Activated CD4-positive, alpha-beta T cell treated with anti-CD3 and anti-CD28 coated beads, Interleukin-2, Interleukin-4, amounts not matched to agents 100 ng/mL and 50 ng/mL, durations not matched to agents 16 hours and 8 hours (primary cell): Measurements from ENCODE around the gene IFNL3.
"Not testable (repeated sequence)": the region's sequence is repeated elsewhere in the genome, so short reads cannot be mapped to it uniquely, and the experiment has no call there.

Experiments used
- DNase-seq: peaks from one replicate; pipeline ENCODE4 v3.0.0-alpha.2; 2020; ENCODE audit warnings: low spot score

IFNL3 gene

DNA sequence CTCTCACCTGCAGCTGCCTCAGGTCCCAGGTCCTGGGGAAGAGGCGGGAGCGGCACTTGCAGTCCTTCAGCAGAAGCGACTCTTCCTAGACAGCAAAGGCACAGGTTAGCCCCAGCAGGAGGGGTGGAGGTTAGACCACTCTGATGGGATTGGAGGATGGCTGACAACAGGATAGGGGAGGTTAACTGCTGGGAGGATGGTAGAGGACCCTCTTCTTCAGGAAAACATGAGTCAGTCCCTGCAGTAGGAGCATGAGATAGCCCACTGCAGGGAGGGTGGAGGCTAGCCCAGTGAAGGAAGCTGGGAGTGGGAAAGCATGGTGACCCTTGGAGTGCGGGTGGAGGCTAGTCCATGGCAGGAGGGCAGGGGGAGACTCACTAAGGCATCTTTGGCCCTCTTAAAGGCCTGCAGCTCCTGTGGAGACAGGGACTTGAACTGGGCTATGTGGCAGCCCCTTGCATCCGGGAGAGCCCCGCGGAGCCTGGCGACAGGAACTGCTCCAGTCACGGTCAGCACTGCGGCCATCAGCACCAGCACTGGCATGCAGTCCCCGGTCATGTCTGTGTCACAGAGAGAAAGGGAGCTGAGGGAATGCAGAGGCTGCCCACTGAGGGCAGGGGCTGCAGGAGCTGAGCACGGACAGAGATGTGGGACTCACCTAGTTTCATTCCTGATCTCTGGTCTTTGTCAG lies at the start of gene IFNL3:
Gene IFNL3 (minus strand): TSS at position 597 of the 691 bp plus-strand sequence. CDS start 39 bp downstream, at position 558.
- DNase-seq, result not testable (repeated sequence)

DNA sequence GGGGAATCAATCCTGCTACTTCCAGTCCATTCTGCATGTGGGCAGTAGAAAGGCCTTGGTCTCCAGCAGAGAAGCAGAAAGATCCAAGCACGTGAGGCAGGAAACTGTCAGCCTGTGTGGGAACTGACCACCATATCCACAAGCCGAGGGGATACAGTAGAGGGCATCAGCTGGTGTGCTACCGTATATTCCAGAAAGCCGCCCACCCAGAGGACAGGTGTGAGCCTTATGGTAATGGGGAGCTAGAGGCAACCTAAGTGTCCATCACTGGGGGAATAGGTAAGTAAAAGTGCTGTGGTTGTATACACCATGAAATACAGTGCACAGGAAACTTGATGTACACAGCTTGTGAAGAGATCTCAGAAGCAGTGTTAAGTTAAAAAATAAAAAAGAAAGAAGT lies 48.6 kb upstream of the IFNL3 start:
- DNase-seq, result no peak

DNA sequence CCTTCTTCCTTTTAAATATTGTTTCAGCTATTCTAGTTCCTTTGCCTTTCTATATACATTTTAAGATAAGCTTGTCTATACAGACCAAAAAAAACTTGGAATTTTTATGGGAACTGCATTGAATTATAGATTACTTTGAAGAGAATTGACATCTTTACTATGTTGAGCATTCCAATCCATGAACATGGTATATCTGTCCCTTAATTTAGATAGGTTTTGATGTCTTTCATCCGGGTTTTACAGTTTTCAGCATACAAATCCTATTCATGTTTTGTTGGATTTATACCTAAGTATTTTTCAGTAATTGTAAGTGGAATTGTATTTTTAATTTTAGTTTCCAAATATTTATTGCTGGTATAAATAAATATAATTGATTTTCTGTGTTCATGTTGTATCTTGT lies 39.2 kb upstream of the IFNL3 start:
- DNase-seq, result no peak

DNA sequence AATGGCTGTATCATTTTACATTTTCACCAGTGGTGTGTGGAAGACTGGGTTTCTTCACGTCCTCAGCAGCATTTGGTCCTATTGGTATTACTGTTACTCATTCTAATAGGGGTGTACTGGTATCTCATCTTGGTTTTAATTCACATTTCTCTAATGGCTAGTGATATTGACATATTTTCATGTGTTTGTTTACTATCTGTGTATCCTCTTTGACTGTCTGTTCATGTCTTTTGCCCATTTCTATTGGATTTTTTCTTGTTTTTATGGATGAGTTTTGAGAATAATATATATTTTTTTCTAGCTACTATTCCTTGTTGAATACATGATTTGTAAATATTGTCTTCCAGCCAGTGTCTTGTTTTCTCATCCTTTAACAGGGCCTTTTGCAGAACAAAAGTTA lies 37.2 kb upstream of the IFNL3 start:
- no peak for DNase-seq

DNA sequence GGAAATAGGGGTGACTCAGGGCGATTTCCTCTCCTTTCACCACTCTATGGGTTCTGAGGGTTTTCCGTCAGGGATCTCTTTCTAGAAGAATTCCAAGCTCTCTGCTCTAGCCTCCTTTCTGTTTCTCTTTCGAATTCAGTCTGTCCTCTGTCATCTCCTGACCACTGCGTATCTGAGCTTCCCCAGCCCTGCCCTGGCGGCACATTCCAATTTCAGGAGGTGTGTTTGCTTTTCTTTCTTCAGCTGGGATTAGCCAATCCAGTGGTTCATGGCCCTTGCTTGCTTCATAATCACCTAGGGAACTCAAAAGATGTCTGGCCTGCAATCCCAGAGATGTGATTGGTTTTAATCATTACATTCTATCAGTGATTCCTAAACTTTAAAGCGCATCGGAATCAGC lies 32.8 kb upstream of the IFNL3 start:
- DNase-seq, result no peak

DNA sequence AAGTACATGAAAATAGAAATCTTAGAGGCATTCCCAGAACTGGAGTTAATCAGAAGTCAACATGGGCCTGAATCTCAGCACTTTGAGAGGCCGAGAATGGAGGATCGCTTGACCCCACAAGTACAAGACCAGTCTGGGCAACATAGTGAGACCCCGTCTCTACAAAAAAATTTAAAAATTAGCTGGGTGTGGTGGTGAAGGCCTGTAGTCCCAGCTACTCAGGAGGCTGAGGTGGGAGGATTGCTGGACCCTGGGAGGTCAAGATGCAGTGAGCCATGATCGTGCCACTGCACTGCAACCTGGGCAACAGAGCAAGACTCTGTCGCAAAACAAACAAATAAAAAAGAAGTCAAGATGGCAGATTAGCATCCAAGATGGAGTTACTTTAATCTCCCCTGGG lies 31.9 kb upstream of the IFNL3 start:
- DNase-seq, result no peak

DNA sequence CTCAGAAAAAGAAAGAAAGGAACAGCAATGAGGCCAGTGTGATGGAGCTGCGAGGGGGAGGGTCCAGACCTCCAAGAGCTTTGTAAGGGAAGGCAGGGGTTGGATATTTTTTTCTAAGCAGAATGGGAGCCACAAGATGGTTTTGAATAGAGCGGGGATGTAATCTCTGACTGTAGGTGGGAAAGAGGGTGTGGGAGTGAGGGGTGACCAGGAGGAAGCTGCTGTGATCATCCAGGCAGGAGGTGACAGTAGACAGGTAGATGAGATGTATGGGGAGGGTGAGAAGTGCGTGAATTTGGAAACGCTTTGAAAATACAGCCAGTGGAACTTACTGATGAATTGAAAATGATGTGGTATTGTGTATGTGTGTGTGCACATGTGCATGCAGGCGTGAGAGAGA lies 30.8 kb upstream of the IFNL3 start:
- DNase-seq, result no peak

DNA sequence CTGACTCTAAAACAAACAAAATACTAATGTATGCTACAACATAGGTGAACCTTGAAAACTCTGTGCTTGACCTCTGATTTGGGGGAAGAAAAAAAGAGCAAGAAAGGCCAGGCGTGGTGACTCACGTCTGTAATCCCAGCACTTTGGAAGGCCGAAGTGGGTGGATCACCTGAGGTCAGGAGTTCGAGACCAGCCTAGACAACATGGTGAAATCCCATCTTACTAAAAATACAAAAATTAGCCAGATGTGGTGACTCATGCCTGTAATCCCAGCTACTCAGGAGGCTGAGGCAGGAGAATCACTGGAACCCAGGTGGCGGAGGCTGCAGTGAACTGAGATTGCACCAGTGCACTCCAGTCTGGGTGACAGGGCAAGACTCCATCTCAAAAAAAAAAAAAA lies 29.1 kb upstream of the IFNL3 start:
- not testable (repeated sequence) for DNase-seq

DNA sequence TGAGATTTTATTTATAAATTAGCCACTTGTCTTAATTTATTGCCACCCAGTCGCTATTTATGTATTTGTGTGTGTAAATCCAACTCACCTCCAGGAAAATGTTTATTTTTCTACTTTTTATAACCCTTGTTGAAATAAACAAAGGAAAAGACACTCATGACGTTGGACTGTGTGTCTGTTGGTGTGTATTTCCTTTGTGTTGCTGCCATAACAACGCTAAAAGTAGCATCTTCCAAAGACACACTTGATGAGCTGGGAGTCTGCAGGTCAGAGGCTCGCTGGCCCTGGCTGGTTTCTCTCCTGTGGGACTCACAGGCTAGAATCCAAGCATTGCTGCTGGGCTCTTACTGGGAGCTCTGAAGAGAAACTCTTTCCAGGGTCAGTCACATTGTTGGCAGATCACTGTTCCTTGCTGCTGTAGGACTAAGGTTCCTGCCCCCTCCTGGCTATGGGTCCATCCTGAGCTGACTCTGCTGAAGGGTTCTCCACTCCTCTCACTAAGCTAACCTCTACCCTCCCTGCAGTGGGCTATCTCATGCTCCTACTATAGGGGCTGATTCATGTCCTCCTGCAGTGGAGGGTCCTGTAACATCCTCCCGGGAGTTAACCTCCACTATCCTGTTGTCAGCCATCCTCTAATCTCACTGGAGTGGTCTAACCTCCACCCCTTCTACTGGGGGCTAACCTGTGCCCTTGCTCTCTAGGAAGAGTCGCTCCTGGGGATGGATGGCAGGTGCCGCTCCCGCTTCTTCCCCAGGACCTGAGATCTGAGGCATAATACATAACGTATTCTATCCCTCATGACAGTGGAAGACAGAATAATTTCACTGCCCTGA lies 25.4 kb upstream of the IFNL3 start:
- DNase-seq, result no peak

DNA sequence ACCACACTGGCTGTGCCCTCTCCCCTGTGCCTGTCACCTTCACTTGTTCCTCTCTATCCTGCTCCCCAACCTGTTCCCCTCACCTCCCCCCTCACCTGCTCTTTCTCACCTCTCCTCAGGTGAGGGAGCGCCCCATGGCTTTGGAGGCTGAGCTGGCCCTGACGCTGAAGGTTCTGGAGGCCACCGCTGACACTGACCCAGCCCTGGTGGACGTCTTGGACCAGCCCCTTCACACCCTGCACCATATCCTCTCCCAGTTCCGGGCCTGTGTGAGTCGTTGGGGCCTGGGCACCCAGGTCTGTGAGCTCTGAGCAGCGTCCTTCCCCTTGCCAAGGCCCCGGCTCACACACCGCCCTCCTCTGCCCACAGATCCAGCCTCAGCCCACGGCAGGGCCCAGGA lies 24.6 kb upstream of the IFNL3 start:
- DNase-seq, result not testable (repeated sequence)

DNA sequence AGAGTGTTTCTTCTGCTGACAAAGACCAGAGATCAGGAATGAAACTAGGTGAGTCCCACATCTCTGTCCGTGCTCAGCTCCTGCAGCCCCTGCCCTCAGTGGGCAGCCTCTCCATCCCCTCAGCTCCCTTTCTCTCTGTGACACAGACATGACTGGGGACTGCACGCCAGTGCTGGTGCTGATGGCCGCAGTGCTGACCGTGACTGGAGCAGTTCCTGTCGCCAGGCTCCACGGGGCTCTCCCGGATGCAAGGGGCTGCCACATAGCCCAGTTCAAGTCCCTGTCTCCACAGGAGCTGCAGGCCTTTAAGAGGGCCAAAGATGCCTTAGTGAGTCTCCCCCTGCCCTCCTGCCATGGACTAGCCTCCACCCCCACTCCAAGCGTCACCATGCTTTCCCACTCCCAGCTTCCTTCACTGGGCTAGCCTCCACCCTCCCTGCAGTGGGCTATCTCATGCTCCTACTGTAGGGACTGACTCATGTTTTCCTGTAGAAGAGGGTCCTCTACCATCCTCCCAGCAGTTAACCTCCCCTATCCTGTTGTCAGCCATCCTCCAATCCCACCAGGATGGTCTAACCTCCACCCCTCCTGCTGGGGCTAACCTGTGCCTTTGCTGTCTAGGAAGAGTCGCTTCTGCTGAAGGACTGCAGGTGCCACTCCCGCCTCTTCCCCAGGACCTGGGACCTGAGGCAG lies 23.9 kb upstream of the IFNL3 start:
- DNase-seq, result not testable (repeated sequence)

DNA sequence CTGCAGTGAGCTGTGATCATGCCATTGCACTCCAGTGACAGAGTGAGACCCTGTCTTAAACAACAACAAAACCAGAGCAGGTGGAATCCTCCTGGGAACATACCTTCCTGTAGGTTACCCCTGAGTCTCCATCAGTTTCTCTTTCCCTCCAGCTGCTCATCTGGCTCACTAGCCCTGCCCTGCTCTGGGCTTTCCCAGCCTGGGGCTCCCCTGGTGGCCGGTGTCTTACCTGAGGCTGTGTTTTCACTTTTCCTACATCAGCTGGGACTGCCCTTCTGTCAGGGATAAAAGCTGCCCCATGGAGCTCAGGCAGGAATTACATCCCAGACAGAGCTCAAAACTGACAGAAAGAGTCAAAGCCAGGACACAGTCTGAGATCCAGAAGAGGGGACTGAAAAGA lies 23.3 kb upstream of the IFNL3 start, which contains the start of gene IFNL2:
Gene IFNL2 (plus strand): TSS at position 312 of the 400 bp plus-strand sequence. CDS start 173 bp downstream, outside the sequence.
- DNase-seq, result not testable (repeated sequence)

DNA sequence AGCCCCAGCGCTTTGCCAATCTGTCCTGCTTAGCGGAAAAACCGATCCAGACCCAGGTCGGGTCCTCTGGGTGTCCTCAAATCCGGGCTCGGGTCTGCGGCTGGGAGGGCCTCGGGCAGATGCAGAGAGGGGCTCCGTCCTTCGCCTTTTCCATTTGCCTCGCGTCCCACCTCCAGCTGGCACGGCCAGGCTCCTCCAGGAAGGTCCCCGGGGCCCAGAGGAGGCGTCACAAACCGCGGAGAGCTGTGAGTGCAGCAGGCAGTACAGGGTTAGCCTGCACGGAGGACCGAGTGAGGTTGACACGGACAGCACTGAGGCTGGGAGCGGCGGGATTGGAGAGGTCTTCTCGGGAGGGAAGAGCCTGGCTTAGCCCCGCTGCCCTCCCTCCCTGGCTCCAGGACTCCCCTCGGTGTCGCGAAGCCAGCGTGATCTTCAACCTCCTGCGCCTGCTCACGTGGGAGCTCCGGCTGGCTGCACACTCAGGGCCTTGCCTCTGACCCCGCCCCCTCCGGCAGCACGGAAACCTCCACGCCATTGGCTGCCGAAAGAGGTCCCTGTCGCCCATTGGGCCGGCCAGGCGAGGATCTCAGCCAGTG lies 20.6 kb upstream of the IFNL3 start:
- no peak for DNase-seq

DNA sequence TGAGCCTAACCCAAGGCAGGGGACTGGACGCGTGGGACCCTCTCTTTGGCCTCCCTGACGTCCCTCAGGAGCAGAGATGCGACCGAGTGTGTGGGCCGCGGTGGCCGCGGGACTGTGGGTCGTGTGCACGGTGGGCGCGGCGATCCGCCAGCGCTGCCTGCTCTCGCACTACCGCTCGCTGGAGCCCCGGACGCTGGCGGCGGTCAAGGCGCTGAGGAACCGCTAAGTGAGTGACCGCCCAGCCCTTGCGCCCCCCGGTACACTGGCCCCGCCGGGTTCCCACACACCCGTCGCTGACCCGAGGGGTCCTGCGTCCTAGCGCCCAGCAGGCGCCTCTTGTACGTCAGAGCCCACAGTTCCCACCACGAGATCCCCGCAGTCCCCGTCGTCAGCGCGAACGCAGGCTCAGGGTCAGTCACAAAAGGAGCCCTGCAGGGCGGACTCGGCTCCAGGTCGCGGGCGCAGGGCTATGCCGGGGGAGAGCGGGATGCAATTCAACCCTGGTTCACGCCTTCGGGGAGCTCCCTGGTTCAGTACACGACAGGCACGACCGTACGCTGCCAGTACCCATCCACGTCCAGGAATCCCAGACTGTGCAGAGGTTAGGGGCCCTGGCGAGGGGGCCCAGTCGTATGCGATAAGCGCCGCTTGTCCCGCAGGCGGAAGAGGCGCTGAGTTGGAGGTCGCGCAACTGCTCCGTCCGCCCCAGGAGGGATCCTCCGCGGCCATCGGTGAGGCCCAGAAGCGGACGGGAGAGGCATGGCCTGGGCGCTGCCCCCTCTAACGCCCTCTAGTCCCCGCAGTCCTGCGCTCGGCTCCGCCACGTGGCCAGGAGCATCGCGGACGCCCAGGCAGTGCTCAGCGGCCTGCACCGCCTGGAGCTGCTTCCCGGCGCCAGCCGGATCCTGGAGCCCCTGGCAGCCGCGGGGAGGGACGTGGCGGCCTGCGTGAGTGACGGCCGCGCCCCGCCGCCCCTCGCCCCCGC lies 19.8 kb upstream of the IFNL3 start:
- no peak for DNase-seq

DNA sequence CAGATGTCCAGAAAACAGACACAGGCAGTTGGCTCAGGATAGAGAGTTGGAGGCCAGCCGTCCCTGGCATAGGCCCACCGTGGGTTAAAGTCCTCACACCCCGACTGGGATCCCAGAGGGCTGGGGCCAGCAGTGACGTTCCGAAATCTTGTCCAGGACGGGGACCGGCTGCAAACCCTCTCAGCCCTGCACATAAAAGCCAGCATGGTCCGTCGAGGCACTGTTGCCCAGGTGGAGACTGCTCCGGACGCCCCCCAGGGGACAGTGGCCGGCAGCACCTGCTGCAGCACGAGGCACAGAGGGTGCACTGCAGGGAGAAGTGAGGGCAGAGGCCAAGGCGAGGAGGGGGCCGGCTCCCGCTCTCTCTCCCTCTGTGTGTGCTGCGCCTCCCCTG lies 19.1 kb upstream of the IFNL3 start:
- DNase-seq, result no peak

DNA sequence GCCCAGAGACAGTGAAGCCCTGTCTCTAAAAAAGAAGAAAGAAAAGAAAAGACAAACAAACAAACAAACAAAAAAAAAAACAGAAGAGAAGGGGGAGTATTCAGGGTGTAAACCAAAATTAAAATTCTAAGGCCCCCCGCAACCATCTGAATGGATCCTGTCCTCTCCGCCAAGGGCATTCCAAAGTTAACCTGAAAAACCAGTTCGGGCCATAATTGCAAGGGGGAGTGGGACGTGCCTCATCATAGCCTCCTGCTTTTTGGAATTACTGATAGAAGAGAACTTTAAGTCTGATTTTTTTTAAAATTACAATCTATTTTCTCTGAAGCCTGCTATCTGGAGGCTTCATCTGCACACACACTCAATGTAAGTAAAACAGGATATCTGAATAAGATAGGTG lies 17.7 kb upstream of the IFNL3 start:
- DNase-seq, result no peak

DNA sequence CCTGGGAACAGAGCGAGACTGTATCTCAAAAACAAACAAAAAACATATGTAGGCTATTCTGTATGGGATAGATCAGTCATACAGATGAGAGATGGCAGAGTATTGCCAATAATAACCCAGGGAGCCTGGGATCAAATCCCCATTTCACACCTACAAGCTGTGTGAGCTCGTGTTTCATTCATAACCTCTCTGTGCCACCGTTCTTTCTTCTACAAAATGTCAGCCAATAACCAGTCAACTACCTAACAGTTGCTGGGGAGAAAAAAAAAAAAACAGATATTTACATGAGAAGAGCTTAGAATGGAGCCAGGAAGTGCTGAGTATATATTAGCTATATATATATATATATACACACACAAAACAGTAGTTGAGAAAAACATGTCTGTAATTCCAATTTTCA lies 16.9 kb upstream of the IFNL3 start:
- no peak for DNase-seq

DNA sequence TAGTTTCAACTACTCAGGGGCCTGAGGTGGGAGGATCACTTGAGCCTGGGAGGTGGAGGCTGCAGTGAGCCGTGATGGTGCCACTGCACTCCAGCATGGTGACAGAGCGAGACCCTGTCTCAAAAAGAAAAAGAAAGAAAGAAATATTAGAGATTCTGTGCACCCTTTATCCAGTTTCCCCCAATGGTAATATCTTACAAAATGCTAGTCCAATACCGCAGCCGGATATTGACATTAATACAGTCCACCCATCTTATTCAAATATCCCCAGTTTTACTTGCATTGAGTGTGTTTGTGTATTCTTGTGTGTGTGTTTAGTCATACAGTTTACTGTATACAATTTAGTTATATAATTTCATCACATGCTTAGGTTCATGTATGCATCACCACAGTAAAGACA lies 12.4 kb upstream of the IFNL3 start:
- DNase-seq, result no peak

DNA sequence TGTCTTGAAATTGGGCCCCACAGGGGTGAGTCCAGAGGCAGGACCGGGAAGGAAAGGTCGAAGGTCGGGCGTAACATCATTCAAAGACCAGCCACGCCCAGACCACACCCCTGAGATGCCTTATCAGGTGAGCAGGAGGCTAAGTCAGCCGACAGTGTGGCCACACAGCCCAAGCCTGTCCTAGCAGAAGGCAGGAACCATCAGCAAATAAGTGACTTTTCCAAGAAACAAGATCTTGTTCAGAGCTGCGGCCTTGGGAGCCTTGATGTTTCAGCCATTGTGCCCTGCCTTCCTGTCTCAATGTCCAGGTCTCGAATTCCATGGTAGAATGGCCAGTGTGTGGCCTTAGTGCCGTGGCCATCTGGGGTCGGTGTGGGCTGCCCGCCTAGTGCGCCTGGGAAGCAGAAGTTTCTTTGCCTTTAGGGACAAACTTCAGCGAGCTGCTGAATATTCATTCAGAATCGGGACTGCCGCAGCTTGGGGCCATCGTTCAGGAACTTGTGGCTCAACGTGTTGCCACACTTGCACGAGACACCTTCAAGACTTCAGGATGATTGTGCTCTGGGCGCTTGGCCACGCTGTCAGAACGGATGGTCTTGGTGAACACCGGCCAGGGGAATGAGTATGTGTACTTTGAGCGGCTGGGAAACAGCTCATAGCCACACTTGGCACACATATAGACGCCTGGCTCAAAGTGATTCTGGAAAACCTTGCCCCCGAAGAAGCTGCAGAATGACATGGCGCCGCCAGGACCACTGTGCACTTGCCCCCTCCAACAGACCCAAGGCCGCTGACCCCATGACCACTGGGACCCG lies 9.9 kb upstream of the IFNL3 start:
- no peak for DNase-seq
